GM19043 (cell line): ENCODE data around the gene ABCC6.
"Not testable (repeated sequence)": the region's sequence is repeated elsewhere in the genome, so short reads cannot be mapped to it uniquely, and the experiment has no call there.

Source experiments
- ATAC-seq: cut with Tn5 transposase; IDR thresholded peaks from one replicate; pipeline ENCODE4 v1.9.1; 2021; ENCODE audit warnings: low read depth; ENCODE audit not compliant: unreplicated experiment

The ABCC6 gene

DNA sequence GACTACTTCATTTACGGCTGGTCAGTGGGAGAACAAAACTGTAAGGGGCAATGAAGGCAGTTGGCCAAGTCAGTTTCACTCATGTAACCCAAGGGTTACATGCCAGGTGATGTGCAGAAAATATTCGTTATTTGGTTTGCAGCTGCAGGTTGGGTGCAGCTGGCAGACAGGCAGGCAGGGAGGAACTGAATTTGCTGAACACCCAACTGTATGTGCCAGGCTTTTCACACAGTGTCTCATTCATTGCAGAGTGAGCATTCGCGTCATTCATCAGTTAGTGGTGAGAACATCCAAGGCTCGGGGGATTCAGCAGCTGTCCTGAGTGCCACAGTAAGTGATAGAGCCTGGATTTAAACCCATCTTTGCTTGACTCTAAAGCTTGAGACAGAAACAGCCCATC lies 59.7 kb downstream of the ABCC6 start:
- ATAC-seq, result no peak

DNA sequence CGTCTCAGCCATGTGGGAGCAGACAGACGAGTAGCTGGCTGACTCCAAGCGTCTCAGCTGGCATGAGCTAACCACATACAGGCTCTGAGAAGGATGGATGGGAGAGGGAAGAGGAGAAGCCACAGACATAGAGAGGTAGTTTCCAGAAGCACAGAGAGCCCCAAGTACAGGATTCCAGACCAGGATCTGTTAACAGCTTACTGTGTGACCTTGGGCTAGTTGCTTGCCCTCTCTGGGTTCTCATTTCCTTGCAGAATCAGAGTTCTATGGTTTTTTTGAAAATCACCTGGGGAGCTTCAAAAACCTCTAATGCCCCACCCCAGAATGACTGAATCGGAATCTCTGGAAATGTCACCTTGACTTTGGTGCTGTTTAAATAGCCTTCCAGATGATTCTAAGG lies 60.2 kb downstream of the ABCC6 start:
- no peak for ATAC-seq

DNA sequence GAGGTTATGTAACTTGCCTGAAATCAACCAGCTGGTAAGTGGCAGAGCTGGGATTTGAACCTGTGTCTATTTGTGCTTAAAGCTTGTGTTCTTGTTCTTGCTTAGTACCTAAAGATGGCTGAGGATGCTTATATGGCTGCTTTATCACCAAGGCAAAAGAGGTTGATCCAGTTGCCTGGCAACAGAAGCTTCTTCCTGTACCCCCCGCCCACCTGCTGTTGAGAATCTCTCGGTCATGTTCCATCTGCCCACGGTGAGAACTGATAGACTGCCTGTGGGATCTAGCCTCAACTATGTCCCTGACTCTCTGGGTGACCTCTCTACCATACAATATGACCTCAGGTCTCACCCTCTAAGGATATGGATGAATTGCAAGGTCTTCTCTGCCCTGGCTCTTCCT lies 60.7 kb downstream of the ABCC6 start:
- no peak for ATAC-seq

DNA sequence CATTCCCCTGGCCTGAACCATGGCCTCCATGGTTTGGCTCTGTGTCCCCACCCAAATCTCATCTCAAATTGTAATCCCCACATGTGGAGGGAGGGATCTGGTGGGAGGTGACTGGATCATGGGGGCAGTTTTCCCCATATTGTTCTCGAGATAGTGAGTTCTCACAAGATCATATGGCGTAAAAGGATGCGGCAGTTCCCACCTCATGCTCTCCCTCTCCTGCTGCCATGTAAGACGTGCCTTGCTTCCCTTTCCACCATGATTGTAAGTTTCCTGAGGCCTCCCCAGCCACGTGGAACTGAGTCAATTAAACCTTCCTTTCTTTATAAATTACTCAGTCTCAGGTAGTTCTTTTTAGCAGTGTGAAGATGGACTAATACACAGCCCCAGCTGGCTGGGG lies 61.5 kb downstream of the ABCC6 start:
- ATAC-seq, result not testable (repeated sequence)

DNA sequence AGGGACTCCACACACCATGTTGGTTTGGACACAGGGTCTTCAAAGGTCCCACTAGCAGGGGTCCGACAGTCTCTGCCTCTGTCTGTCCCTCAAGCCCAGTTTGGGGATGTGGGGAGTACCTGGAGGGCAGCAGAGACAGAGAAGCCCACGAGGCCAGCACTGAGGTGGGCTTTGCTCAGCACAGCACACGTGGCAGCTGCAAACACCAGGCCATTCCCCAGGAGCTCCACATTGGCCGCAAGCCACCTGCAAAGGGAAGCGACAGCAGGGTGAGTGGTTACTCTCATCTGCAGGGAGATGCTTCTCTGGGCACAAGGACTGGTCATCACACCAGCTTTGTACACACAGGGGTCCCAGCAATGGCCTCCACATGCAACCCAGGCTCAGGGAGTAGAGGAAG lies 62.0 kb downstream of the ABCC6 start:
- no peak for ATAC-seq

DNA sequence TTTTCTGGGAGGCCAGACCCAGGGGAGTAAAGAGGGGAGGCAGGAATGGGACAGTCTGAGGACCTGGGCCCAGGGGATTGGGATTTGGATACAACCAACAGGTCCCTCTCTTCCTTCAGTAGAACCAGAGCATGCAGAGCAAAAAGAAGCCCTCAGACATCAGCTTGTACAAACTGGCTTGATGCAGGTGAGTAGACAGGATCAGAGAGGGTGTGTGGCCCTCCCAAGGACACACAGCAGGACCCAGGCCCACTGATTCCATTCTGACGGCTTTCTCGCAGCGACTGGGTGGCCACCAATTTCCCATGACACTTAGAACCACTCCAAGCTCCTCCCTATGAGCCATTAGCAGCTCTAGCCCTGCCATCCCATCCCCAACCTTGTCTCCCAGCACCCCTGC lies 63.6 kb downstream of the ABCC6 start:
- ATAC-seq, result no peak

DNA sequence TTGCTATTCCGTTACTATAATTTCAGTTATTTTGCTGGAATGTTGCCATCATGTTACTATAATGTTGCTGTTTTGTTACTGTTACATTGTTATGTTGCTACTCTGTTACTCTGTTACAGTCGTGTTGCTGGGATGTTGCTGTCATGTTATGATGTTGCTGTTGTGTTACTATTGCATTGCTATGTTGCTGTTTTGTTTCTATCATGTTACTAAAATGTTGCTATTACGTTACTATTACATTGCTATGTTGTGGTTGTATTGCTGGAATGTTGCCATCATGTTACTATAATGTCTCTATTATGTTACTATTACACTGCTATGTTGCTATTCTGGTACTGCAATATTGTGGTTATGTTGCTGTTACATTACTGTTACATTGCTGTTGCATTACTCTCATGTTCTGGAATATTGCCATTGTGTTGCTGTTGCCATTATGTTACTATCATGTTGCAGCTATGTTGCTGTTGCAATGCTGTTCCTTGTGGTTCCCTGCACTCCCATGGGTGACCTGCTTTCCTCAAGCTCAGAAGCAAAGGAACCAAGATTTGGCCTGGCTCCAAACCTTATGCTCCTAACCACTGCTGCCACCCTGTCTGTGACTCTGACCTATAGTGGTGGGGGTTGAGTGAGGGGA lies 64.4 kb downstream of the ABCC6 start:
- no peak for ATAC-seq

DNA sequence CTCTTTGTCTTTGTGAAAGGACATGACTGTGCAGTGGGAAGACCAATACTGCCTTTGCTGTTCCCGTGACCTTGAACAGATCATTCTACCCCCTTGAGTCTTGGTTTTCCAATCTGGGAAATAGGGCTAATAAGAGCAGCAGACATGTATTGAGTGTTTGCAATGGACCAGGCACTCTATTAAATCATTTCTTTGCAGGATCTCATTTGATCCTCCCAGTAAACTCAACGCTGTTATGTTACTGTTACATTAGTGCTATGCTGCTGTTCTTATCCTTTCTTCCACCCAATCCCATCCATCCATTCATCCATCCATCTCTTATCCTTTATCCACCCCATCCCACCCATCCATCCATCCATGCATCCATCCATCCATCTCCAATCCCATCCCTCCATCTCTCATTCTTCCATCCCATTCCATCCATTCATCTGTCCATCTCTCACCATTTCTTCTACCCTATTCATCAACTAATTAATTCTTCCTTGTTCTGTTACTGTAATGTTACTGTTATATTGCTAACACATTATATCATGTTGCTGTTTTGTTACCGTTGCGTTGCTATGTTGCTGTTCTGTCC lies 65.1 kb downstream of the ABCC6 start:
- no peak for ATAC-seq

DNA sequence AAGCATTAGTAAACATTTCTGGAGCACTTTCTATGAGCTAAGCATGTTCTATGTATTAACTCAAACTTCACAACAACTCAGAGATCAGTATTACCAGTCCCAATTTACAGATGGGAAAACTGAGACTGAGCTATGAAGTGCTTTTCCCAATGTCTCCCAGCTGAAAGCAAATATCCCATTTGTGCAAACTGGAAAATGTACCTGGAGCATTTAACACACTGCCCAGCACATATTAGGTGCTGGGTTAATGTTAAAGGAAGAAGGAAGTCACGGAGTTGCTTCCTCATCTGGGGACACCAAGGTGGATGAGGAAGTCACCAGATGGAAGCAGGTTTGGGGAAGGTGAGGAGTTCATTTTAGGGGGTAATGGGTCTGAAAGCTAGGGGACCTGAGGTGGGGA lies 66.1 kb downstream of the ABCC6 start:
- ATAC-seq, result no peak

DNA sequence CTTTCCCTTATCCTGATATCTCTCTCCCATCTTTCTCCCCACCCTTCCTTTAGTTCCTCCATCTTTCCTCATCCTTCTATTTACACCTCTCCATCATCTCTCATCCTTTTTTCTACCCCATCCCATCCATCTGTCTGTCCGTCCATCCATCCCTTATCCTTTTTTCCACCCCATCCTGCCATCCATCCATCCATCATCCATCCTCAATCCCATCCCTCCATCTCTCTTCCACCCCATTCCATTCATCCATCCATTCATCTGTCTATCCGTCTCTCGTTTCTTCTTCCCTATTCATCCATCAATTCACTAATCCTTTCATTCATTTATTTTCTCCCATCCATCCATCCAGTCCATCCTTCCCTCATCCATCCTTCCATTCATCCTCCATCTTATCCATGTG lies 68.1 kb downstream of the ABCC6 start:
- ATAC-seq, result no peak

DNA sequence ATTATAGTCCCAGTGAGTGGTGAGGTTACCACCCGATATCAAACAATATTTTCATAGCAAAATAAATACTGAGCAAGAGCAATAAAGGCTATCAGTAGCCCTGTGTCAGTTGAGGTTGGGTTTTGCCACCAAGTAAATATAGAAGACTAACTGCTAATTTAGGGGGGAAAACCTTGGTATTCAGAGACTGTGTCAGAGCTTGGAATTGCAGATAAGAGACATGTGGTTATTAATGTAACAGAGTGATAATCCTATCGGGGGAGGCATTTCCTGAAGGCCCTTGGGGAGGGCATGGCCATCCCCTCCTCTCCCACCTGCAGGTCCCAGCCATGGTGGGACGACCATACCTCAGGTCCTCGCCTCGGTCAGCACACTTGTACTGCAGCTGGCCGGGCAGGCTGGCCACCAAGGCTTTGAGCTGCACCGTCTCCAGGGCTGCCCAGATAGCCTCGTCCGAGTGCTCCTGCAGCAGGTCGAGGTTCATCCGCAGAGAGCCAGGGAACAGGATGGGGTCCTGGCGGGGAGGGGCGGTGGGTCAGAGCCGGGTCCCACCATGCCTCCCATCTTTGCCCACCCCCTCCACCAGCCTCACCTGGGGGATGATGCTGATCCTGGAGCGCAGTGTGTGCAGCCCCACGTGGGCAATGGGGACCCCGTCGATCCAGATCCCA lies 68.9 kb downstream of the ABCC6 start:
- ATAC-seq, result no peak

DNA sequence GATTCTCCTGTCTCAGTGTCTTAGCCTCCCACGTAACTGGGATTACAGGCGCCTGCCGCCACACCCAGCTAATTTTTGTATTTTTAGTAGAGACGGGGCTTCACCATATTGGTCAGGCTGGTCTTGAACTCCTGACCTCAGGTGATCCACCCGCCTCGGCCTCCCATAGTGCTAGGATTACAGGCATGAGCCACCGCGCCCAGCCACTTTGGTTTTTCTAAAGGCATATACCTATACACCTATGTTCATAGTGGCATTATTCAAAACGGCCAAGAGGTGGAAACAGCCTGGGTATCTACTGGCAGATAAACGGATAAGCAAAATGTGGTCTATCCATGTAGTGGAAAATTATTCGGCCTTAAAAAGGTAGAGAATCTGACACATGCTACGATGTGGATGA lies 70.3 kb downstream of the ABCC6 start:
- ATAC-seq, result not testable (repeated sequence)

DNA sequence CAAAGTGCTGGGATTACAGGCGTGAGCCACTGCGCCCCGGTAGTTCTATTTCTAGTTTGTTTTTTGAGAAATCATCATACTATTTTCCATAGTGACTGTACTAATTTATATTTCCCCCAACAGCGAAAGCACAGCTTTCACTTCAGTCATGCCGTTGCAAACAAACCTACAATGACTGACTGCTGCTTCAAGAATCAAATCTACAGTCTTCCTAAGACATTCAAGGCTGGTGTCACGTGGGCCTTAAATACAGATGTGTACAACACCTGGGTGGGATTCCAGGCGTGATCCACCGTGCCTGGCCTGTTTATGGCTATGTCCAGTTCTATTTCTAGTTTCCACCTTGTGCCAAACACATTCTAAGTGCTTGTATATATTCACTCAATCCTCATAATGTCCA lies 72.0 kb downstream of the ABCC6 start:
- ATAC-seq, result no peak

DNA sequence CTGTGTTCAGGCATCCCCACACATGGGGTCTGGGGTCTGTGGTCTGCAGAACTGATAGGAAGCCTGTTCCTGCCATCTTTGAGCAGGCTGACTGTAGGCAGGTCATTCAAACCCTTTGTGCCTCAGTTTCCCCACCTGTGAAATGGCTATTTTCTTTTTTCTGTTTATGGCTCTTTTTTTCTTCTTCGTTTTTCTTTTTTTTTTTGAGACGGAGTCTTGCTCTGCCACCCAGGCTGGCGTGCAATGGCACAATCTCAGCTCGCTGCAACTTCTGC lies 72.5 kb downstream of the ABCC6 start:
- no peak for ATAC-seq

DNA sequence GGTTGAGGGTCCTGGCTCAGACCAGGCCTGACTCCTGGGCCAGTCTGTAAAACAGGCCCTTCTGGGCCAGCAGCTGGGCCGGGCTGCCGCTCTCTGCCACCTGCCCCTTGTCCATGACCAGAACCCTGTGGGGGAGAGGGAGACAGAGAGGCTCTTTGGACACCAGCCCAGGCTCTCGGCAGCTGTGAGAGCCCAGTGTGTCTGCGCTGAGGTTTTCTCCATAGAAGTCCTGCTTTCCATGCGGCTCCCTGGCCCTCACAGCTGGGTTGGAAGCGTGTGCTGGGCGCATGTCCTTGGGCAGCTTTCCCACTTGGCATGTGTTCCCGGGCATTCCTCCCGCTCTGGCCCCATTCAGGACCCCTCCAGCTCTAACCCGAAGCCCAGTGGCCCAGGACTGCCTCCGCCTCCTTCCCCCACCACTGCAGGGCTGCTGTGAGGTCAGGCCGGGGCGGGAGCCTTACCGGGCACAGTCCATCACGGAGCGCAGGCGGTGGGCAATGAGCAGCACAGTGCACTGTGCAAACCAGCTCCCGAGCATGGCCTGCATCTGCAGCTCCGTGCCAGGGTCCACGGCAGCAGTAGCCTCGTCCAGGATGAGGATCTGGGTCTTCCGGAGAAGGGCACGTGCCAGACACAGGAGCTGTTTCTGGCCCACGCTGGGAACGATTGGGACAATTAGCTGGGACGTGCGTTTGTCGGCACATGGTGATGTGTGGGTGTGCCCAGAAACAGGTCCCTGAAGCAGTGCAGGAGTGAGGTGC lies 73.0 kb downstream of the ABCC6 start:
- no peak for ATAC-seq

DNA sequence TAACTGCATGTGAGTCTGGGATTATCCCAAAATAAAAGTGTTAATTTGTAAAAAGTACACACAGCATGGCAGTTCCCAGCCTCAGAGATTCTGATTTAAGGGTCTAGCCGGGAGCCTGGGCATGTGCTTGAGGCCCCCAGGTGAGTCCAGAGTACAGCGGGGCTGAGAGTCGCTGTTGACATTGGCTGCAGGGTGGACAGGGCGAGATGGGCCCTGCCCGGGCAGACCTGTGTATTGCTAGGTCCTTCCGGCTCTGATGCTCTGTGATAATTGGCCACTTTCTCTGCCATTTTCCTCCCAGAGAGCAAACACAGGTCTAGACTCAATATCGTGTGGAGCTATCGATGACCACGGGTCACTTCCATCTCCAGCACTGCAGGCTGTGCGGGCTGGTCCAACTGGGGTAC lies 73.6 kb downstream of the ABCC6 start:
- ATAC-seq, result no peak

DNA sequence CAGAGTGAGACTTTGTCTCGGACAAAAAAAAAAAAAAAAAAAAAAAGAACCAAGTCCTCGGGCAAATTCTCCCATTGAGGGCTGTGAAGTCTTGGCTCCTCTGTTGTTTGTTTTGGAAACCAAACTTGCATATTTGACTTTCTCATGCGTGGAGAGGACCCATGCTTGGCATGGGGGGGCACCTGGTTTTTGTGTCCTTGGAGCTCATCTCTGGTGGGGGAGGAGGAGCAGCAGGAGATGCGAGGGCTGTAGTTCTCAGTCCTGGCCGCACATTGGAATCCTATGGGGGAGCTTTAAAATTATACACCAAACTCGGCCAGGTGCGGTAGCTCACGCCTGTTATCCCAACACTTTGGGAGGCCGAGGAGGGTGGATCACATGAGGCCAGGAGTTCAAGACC lies 74.5 kb downstream of the ABCC6 start:
- no peak for ATAC-seq

DNA sequence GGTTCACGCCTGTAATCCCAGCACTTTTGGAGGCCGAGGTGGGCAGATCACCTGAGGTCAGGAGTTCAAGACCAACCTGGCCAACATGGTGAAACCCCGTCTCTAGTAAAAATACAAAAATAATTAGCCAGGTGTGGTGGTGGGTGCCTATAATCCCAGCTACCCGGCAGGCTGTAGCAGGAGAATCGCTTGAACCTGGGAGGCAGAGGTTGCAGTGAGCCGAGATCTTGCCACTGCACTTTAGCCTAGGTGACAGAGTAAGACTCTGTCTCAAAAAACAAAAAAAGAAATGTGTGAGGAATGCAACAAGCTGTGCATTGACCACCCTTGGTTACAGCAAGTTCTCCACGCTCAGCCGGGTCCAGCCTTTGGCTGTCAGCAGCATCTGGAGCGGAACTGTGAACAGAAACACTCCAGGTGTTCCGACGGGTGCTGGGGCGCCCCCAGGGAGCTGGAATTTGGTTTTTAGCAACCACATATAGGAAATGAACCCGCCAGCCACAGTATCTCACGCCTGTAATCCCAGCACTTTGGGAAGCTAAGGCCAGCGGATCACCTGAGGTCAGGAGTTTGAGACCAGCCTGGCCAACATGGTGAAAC lies 75.2 kb downstream of the ABCC6 start:
- ATAC-seq, result not testable (repeated sequence)

DNA sequence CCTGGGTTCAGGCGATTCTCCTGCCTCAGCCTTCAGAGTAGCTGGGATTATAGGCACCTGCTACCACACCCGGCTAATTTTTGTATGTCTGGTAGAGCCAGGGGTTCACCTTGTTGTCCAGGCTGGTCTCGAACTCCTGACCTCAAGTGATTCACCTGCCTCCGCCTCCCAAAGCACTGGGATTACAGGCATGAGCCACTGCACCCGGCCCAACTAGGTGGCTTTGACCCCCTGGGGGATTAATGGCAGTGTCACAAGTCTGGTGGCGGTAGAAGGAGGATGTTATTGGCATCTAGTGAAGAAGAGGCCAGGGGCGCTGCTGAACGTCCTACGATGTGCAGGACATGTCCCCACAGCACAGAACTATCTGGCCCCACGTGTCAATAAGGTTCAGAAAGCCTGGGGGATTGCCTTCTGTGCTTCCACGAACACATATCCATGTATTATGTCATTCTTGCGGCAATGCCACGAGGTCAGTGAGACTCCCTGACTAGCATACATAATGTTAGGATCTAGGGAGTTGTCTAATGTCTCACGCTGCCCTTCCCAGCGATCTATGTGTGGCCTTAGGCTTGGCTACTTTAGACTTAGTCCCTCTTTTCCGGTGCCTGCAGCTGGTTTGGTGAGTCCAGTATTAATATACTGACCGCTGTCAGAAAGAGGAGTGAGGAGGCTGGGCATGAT lies 75.8 kb downstream of the ABCC6 start:
- ATAC-seq, result no peak

DNA sequence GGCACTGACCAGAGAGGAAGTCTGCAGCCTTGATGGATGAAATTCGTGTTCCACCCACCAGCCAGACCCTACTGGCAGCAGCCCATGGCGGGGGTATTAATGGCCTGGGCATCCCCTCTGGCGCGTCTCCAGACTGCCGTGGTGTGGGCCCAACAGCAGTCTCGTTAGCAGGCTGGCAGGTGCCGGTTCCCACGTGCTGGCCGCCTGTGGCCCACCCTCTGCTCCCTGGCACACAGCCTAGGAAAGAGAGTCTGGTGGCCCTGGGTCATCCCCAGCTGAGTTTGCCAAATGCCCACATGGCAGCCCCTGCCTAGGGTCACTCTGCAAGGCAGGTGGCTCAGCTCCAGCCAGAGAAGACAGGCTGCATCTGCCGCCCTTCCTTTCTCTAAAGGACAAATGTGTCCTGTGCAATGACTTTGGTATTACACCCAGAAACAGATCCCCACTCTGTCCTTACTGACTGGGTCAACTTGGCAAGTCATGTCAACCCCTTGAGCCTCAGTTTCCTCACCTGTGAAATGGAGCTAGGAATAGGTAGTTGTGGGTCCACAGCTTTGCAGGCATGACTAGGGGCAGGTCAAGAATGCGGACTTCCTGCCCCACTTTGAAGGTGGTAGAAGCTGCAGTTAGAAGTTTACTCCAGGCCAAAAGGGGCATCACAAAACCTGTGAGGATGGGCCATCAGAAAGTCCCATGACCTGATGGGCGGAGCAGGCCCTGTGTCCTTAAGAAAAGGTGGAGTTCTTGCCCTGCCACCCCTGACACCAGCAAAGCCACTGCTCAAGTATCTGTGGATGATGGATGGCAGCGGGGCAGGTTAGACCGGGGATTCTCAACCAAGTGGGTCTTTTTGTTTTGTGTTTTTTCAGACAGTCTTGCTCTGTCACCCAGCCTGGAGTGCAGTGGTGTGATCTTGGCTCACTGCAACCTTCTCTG lies 76.6 kb downstream of the ABCC6 start:
- no peak for ATAC-seq
